HEK293T (cell line): ENCODE data around the gene PTGR3.

ENCODE experiments used
- FOXM1 ChIP-seq: fragments of 450-650 bp; IDR thresholded peaks from 2 replicates; pipeline ENCODE4 v1.6.1; 2017; ENCODE audit warnings: mild to moderate bottlenecking, borderline replicate concordance
- L3MBTL2 ChIP-seq: fragments of 450-650 bp; conservative IDR thresholded peaks from 2 replicates; pipeline ENCODE4 v1.6.1; 2016; ENCODE audit warnings: mild to moderate bottlenecking
- SUZ12 ChIP-seq: fragments of 450-650 bp; IDR thresholded peaks from 2 replicates; pipeline ENCODE4 v1.6.1; 2016; ENCODE audit warnings: mild to moderate bottlenecking
- TARDBP ChIP-seq: fragments of 450-650 bp; IDR thresholded peaks from 2 replicates; pipeline ENCODE4 v1.6.1; 2016

- TF ChIP-seq FOXM1 (no peak), L3MBTL2 (no peak), TARDBP (no peak), SUZ12 (no peak)
Measured at GRCh38 chr18:75167759-75168618, 41.0 kb downstream of the PTGR3 start.
